ENCODE data around the gene ABLIM1. TPM values are rescaled to one million over a fixed set of nuclear protein-coding genes. Genes with fewer than 3 reads are reported as not detected.

ABLIM1 gene
- total RNA-seq, 2 donors from 2014 or later, result 359 to 404 TPM

DNA sequence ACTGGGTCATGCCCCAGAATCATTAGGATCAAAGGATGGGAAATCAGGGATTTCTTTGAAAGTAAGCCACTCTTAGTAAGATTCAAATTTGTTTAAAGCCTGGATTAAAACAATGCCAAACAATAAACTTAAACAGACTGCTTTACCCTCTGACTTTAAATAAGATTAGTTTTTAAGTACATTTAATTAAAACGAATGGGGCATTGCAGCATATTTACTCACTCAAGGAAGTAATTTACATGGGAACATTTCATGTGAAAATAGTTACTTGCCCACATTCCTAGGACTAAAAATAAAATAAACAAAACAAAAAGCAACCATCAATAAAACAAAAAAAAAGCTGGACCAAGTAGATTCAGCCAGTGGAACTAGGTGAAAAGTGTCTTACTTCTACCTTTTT lies 7.8 kb downstream of the ABLIM1 start:
- TF ChIP-seq, protein P1, sequence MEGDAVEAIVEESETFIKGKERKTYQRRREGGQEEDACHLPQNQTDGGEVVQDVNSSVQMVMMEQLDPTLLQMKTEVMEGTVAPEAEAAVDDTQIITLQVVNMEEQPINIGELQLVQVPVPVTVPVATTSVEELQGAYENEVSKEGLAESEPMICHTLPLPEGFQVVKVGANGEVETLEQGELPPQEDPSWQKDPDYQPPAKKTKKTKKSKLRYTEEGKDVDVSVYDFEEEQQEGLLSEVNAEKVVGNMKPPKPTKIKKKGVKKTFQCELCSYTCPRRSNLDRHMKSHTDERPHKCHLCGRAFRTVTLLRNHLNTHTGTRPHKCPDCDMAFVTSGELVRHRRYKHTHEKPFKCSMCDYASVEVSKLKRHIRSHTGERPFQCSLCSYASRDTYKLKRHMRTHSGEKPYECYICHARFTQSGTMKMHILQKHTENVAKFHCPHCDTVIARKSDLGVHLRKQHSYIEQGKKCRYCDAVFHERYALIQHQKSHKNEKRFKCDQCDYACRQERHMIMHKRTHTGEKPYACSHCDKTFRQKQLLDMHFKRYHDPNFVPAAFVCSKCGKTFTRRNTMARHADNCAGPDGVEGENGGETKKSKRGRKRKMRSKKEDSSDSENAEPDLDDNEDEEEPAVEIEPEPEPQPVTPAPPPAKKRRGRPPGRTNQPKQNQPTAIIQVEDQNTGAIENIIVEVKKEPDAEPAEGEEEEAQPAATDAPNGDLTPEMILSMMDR (IDR thresholded peaks at IDR 0.05), result no peak
- H3K4me1 ChIP-seq, result peaks cover 0 to 93% of the 10 kb centered on the region in 2 donors
- H3K9me3 ChIP-seq, result no peaks in the 10 kb centered on the region
- DNase-seq (ENCODE audit: low spot score), result no peak
- no peak overlapping the region for H3K4me3 ChIP-seq
- no peaks in the 10 kb centered on the region for H3K27me3 ChIP-seq
- no peaks in the 10 kb centered on the region for H3K36me3 ChIP-seq
- peak overlapping the region; percentile 73 to 79 for H3K27ac ChIP-seq

DNA sequence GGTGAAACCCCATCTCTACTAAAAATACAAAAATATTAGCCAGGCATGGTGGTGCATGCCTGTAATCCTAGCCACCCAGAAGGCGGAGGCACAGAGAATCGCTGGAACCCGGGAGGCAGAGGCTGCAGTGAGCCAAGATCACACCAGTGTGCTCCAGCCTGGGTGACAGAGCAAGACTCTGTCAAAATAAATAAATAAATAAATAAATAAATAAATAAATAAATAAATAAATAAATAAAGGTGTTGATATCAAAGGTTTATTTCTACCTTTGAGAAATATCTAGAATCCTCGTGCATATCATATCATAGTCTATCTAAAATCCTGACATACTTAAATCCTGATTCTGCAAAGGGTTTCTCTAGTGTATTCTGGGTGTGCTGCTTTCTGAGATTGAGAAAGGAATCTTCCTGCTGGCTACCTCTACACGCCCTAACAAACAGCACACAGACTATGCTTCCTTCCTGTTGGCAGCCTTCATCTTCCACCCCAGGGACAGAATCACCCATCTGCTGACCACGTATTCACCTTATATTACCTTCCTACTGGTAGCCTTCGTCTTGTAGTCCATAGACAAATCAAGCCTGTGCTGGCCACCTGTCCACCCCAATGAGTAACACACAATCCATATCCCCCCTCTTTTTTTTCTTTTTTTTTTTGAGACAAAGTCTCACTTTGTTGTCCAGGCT lies 8.7 kb downstream of the ABLIM1 start:
- no peaks in the 10 kb centered on the region for H3K27me3 ChIP-seq
- H3K9me3 ChIP-seq, result no peaks in the 10 kb centered on the region
- peak overlapping the region; percentile 73 to 79 for H3K27ac ChIP-seq
- H3K4me3 ChIP-seq, result no peak overlapping the region
- TF ChIP-seq, protein P1 (IDR thresholded peaks at IDR 0.05), result no peak
- DNase-seq (ENCODE audit: low spot score), result no peak
- H3K36me3 ChIP-seq, result no peaks in the 10 kb centered on the region
- peaks cover 0 to 84% of the 10 kb centered on the region in 2 donors for H3K4me1 ChIP-seq

DNA sequence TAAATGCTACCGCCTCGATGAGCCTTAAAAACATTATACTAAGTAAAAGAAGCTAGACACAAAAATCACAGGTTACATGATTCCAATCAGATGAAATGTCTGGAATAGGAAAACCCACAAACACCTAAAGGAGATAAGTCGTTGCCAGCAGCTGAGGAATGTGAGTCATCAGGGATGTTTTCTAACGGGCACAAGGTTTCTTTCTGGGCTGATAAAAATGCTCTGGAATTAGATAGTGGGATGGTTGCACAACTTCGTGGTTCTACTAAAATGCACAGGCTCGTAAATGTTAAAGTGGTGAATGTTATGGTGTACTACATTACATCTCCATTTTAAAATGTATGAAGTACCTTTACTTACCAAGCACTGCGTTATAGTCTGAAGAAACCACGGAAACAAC lies 9.7 kb downstream of the ABLIM1 start:
- no peak for DNase-seq (ENCODE audit: low spot score)
- Histone ChIP-seq H3K9me3 (no peaks in the 10 kb centered on the region), H3K36me3 (no peaks in the 10 kb centered on the region), H3K27ac (peak overlapping the region; percentile 73 to 79), H3K4me3 (no peak overlapping the region), H3K4me1 (peaks cover 0 to 74% of the 10 kb centered on the region in 2 donors), H3K27me3 (no peaks in the 10 kb centered on the region)
- TF ChIP-seq, protein P1 (IDR thresholded peaks at IDR 0.05), result no peak

DNA sequence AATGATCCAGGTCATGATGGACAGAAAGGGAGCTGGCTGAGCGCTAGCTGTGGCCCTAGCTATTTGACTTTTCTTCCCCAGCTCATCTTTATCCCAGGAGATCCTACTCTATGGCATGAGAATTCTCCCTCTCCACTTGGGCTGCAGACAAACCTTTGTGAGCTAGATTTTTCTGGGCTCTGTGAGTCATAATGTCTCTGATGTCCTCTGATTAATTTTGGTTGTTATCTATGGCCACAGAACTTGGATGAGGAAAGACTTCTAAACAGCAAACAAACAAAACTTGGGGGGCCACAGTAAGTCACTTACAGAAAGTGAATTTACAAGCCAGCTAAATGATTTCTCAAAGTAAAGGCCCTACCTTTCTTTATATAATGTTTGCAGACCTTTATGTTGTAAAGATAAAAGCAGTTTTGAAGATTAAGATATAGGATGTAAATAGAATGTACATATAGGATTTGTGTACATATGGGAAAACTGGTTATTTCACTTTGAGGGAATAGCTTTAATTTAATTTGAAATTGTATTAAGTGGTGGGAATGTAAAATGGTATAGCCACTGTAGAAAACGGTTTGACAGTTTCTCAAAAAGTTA lies 10.4 kb downstream of the ABLIM1 start:
- no peak for DNase-seq (ENCODE audit: low spot score)
- Histone ChIP-seq H3K36me3 (no peaks in the 10 kb centered on the region), H3K27me3 (no peaks in the 10 kb centered on the region), H3K4me1 (peaks cover 0 to 67% of the 10 kb centered on the region in 2 donors), H3K27ac (peak overlapping the region; percentile 73 to 79), H3K4me3 (no peak overlapping the region), H3K9me3 (no peaks in the 10 kb centered on the region)
- TF ChIP-seq, protein P1 (IDR thresholded peaks at IDR 0.05), result no peak

DNA sequence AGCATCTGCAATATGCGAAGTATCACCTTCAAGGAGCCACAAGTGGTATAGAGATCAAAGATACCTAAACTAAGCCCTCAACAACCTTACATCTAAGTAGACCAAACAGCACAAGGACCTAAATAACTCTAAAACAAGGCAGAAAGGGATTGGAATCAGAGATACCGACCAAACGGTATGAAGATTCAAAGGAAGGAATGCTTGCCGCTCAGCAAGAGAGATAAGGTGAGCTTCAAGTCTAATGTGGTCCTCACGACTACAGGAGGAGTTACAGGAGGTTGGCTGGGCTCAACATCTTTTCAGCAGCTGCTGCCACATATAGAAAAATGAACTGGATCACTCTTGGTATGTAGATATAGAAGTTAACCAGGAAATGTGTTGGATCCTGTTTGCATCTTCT lies 11.6 kb downstream of the ABLIM1 start:
- DNase-seq (ENCODE audit: low spot score), result no peak
- H3K27ac ChIP-seq, result peak overlapping the region; percentile 73 to 79
- H3K9me3 ChIP-seq, result no peaks in the 10 kb centered on the region
- no peaks in the 10 kb centered on the region for H3K27me3 ChIP-seq
- H3K4me3 ChIP-seq, result no peak overlapping the region
- H3K36me3 ChIP-seq, result no peaks in the 10 kb centered on the region
- TF ChIP-seq, protein P1 (IDR thresholded peaks at IDR 0.05), result no peak
- peaks cover 0 to 55% of the 10 kb centered on the region in 2 donors for H3K4me1 ChIP-seq
